SK-N-SH treated with all-trans-retinoic acid at 6 μM for 48 hours (cell line): ENCODE results near the gene INIP.

ENCODE experiments used
- PATZ1 ChIP-seq: fragments of 250-450 bp; sonication (Bioruptor Pico); IDR thresholded peaks from 2 replicates; pipeline ENCODE4 v1.8.0; 2020; ENCODE audit warnings: mild to moderate bottlenecking, moderate library complexity, borderline replicate concordance
- PPARA ChIP-seq: fragments of 250-450 bp; sonication (Bioruptor Pico); IDR thresholded peaks from 2 replicates; pipeline ENCODE4 v1.5.0; 2020; ENCODE audit warnings: mild to moderate bottlenecking, borderline replicate concordance
- TCF4 ChIP-seq: fragments of 250-450 bp; sonication (Bioruptor Pico); IDR thresholded peaks from 2 replicates; pipeline ENCODE4 v1.8.0; 2021; ENCODE audit warnings: mild to moderate bottlenecking, moderate library complexity, borderline replicate concordance

GRCh38 chr9:112719696-112720095 lies 1.8 kb upstream of the INIP start:
- TF ChIP-seq PPARA (CRISPR knock-in tag) (no peak), PATZ1 (CRISPR knock-in tag) (no peak), TCF4 (CRISPR knock-in tag) (no peak)
